UCSD-AML1 (cell line): ENCODE results near the gene ZC3H12D.
"Not testable (repeated sequence)": the region's sequence is repeated elsewhere in the genome, so short reads cannot be mapped to it uniquely, and the experiment has no call there.

Source experiments
- DNase-seq: peaks from one replicate; lab custom pipeline; 2025; ENCODE audit not compliant: unreplicated experiment; lab: John Stamatoyannopoulos, UW

Gene ZC3H12D

GRCh38 chr6:149459761-149460160 lies 25.1 kb downstream of the ZC3H12D start:
- DNase-seq, result no peak

- DNase-seq, result no peak
Measured at GRCh38 chr6:149458806-149459205, 26.0 kb downstream of the ZC3H12D start.

DNA sequence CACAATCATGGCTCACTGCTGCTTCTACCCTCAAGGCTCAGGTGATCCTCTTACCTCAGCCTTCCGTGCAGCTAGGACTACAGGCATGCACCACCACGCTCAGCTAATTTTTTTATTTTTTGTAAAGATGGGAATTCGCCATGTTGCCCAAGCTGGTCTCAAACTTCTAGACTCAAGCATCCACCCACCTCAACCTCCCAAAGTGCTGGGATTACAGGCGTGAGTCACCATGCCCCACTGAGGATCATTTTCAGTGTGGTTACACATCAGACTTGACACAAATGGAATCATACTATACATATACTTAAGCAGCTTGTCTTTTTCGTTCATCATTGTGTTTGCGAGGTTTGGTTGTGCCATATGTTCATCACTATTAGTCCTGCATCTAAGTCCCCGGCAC lies 26.6 kb downstream of the ZC3H12D start:
- DNase-seq, result no peak

DNA sequence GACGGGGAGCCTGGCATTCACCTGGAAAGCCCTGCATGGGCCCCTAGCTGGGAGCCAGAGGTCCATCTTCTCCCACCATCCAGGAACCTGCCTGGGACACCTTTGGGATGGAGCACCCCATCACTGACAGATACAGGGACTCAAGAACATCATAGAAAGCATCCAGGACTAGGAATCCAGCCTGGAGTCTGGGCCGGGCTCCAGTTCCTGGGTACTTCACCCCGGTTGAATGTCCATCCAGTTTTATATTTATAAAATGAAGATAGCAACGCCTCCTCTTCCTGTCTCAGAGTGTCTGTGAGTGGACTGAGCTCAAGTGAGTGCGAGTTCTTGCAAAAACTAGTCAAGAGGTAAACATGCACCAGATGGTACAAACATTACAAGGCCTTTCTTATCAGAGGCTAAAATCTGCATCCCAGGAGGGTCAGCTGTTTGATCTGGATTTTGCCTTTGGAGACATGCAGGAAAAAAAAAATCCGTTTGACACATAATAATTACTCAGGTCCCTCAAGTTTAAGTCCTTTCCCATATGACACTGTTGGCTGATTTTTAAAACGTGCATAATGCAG lies 27.4 kb downstream of the ZC3H12D start:
- no peak for DNase-seq

- no peak for DNase-seq
Measured at GRCh38 chr6:149456311-149457021, 28.3 kb downstream of the ZC3H12D start.

- no peak for DNase-seq
Measured at GRCh38 chr6:149455031-149455732, 29.6 kb downstream of the ZC3H12D start.

- peak; percentile 31 for DNase-seq
Measured at GRCh38 chr6:149454346-149454848, 30.4 kb downstream of the ZC3H12D start.

GRCh38 chr6:149453597-149454345 lies 31.0 kb downstream of the ZC3H12D start:
- DNase-seq, result no peak

DNA sequence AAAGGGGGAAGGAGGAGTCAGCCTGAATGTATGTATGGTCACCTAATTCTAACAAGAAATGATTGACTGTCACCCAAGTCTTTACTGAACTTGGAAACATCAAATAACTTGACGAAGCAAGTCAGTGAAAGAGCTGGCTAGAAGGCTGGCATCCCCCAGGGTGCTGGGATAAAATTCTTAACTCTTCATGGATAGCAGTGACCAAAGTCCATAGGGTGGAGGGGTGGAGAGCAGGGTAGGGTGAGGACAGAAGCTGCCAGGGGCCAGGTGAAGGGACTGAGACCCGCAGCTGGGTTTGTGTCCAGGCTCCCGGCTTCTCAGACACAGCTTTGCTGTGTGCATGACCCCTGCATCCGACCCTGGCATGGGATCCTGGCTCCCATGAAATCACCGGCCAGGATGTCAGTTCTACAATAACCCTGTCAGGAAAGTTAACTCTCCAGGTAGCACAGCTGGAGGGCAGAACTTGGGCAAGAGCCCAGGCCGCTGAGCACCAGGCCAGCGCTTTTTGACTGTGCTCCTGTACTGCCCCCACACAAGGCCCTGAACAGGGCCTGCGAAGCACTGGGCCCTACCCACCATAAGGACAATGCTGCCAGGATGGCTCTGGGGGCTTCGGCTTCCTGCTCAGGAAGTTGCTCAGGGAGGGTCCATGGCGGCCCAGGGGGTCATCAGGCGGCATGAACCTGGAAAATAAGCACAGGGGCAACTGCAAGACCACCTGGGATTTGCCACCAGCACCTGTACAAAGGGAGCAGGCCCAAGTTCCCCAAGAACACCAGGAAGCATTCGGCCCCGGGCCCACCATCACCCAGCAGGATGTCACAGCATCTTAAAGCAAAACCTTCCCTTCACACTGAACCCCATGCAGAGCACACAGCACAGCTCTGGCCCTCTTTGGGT lies 32.5 kb downstream of the ZC3H12D start:
- no peak for DNase-seq

- no peak for DNase-seq
Measured at GRCh38 chr6:149451376-149452036, 33.3 kb downstream of the ZC3H12D start.

- DNase-seq, result no peak
Measured at GRCh38 chr6:149450679-149451375, 34.0 kb downstream of the ZC3H12D start.

DNA sequence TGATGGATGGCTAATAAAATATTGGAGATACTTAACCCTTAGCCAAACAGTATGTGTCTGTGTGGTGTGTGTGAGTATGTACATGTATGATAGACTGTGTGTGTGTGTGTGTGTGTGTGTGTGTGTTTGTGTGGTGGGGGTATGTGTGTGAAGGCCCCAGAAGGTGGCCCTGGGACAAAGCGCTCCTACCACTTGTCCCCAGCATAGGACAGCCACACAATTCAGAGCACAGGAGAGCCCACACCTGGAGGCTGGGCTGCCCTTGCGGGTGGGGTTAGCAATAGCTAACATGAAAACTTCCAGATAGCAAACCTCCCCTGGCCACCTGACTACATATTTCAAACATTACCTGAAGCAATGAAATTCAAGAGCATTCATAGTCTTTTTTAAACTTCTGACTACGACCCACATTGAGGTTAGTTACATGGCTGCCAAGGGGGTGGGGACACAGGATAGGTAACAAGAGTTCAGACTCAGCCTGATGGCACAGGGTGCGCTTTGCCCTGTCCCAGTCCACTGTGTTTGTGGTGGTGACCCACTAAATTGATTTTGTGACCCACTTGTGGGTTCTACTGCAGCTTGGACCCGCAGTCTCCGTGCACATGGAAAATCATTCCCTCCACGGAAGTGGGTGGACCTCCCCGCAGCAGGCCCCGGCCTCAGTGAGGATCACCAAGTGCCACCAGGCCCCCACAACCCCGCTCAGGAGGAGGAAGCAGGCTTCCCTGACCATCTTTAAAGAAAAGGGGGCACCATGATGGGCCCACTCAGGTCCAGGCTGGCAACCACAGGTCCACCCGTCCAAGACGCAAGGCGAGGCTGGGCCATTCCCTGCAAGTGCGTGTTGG lies 34.8 kb downstream of the ZC3H12D start:
- no peak for DNase-seq

DNA sequence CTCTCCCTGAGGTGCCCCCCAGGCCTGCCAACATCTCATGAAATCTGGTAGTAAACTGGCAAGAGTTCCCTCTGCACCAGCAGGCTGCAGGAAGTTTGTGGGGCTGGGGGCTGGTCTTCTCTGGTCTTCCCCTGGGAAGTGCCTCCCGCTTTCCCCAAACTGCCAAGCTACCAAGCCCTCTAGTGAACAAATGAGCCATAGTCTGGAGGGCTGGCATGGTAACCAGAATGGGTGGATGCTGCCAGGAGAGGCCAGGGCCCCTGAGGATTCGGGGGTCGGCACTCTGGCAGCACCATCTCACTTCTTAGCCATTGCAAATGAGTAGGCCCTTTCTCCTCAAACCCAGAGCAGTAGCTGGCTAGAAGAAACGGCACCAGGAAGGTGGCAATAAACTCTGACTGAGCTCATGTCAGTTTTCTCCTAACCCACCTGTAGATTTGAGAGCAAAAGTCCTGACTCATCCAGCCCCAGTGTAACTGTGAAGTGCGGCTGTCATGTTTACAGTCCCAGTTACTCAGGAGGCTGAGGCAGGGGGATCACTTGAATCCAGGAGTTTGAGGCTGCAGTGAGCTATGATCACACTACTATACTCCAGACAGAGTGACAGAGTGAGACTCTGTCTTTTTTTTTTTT lies 35.9 kb downstream of the ZC3H12D start:
- no peak for DNase-seq

DNA sequence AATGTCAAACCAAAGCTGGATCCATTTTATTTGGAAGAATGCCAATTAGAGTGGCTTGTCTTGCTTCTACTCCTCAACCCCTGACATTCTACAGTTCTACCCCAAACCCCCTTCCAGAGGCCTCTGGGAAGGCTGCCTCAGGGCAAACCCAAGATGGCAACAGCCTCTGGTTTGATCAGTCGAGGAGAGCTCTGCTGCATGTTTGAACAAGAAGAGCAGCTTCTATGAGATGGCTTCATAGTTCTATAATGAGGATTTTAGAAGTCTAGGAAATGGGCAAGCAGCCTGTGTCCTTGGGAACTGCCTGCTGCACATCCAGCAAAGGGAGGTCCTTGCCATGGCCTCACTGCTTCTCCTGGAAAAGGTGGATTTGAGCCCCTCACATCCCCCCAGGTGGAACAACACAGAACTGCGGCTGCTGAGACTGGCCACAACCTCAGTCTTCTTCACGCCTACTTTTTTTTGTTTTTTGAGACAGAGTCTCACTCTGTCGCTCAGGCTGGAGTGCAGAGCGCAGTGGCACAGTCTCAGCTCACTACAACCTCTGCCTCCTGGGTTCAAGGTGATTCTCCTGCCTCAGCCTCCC lies 37.9 kb downstream of the ZC3H12D start:
- no peak for DNase-seq

GRCh38 chr6:149445573-149445972 lies 39.2 kb downstream of the ZC3H12D start:
- DNase-seq, result no peak

DNA sequence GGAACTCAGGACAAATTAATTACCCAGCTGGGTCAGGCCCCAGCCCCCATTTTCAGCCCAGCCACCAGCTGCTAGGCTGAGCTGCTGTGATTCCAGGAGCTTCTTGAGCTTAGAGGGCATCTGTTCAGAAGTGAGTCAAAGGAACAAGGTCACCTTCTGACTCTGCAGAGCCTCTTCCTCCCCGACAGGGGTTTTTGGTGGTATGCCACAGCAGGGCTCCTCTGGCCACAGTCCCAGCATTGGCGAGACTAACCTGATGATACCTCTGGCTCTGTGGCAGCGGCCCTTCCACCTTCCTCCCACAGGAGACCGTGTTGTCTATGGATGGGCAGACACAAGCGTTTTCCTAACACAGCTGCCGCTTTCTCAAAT lies 39.7 kb downstream of the ZC3H12D start:
- no peak for DNase-seq

GRCh38 chr6:149444360-149445094 lies 40.3 kb downstream of the ZC3H12D start:
- not testable (repeated sequence) for DNase-seq
